ENCODE measurements around the gene MOSPD3.
A peak's percentile ranks its signal among the peaks of the same experiment; 100 is the strongest.

MOSPD3 gene

DNA sequence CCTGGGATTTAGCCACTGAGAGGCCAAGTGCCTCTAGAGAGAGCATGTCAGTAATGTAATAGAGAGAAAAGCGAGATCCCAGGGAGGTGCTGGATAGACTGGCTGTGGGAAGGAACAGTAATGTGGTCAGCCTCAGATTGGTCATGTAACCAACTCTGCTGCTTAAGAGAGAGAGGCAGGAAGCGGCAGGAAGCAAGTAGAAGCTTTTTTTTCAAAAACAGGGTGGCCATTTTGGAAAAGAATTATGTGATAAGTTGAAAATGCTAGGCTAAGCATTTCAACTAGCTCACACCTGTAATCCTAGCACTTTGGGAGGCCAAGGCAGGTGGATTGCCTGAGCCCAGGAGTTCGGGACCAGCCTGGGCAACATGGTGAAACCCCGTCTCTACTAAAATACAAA, 13.9 kb upstream of the MOSPD3 start:
- DNase-seq (ENCODE audit: low read depth) = no peak
- H3K4me3 ChIP-seq (ENCODE audit: low read depth, low read length) = no peak overlapping the region
- TF ChIP-seq, protein P1, sequence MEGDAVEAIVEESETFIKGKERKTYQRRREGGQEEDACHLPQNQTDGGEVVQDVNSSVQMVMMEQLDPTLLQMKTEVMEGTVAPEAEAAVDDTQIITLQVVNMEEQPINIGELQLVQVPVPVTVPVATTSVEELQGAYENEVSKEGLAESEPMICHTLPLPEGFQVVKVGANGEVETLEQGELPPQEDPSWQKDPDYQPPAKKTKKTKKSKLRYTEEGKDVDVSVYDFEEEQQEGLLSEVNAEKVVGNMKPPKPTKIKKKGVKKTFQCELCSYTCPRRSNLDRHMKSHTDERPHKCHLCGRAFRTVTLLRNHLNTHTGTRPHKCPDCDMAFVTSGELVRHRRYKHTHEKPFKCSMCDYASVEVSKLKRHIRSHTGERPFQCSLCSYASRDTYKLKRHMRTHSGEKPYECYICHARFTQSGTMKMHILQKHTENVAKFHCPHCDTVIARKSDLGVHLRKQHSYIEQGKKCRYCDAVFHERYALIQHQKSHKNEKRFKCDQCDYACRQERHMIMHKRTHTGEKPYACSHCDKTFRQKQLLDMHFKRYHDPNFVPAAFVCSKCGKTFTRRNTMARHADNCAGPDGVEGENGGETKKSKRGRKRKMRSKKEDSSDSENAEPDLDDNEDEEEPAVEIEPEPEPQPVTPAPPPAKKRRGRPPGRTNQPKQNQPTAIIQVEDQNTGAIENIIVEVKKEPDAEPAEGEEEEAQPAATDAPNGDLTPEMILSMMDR (IDR thresholded peaks at IDR 0.05; ENCODE audit: low read depth, low read length, missing control alignments) = no peak

DNA sequence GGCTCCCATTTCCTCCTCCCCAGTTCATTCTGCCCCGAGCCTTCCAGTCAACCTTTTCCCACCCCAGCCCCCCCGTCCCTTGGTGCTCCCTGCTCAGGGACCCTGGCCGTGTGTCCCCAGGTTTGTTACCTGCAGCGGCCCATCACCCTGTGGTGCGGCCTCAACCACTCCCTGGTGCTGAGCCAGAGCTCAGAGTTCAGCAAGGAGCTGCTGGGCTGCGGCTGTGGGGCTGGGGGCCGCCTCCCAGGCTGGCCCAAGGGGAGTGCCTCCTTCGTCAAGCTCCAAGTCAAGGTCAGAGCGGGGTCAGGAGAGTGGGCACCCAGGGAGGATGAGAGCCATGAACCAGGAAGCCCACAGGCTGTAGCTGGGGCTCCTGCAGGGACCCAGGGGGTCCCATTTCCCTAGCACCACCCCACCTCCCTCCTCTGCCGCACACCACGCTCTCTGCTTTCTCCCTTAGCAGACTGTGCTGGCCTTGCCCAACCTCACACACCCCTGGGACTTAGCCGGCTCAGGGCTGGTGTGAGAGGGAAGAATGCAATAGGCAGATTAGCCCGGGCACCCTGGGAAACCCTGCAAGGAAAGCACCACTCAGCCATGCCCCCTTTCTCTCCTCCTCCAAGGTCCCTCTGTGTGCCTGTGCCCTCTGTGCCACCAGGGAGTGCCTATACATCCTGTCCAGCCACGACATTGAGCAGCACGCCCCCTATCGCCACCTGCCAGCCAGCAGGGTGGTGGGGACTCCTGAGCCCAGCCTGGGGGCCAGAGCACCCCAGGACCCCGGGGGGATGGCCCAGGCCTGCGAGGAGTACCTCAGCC, 12.2 kb upstream of the MOSPD3 start:
- no peak overlapping the region for H3K4me3 ChIP-seq (ENCODE audit: low read depth, low read length)
- no peak for DNase-seq (ENCODE audit: low read depth)
- TF ChIP-seq, protein P1 (IDR thresholded peaks at IDR 0.05; ENCODE audit: low read depth, low read length, missing control alignments) = peak; percentile 33

DNA sequence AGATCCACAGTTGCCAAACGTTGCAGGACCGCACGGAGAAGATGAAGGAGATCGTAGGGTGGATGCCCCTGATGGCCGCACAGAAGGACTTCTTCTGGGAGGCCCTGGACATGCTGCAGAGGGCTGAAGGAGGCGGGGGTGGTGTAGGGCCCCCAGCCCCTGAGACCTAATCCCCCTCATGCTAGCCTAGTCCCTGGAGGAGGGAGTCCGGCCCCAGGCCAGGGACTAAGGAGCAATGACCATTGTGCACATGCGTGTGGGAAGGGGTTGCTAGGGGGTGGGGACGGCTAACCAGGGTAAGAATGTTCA, 11.7 kb upstream of the MOSPD3 start:
- TF ChIP-seq, protein P1 (IDR thresholded peaks at IDR 0.05; ENCODE audit: low read depth, low read length, missing control alignments) = no peak
- DNase-seq (ENCODE audit: low read depth) = no peak
- H3K4me3 ChIP-seq (ENCODE audit: low read depth, low read length) = no peak overlapping the region

DNA sequence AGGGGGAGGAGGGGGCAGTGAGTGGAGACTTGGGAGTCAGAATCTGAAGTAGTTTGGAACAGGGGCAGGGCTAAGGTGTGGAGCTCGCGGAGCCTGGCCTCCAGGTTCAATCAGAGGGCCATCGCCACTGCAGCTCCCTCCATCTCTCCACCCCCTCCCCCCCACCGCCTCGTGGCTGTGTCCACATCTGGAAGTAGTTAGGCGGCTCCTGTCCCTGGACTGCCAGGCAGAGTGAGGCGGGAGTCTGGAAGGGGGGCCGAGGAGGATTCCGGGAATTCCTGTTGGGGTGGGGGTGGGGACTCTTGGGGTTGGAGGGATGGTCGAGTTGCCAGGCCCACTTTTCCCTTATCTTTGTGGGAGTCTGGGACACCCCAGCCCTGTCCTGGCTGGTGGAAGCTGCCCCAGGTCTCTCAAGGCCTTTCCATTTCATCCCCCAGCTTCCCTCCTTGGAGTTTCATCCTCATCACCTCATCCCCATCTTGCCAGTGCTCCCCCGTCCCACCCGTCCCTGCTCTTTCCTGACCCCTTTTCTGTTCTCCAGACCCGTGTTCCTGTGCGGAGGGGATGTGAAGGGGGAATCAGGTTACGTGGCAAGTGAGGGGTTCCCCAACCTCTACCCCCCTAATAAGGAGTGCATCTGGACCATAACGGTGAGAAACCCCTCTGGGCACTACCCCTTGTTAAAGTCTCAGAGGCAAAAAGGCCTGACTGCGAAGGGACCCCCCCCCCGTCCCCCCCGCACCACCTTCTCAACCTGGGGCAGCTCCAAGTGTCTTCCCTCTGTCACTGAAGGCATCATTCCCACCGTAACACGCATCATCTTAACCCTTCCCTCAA, 9.2 kb upstream of the MOSPD3 start:
- DNase-seq (ENCODE audit: low read depth) = no peak
- no peak overlapping the region for H3K4me3 ChIP-seq (ENCODE audit: low read depth, low read length)
- TF ChIP-seq, protein P1 (IDR thresholded peaks at IDR 0.05; ENCODE audit: low read depth, low read length, missing control alignments) = no peak

DNA sequence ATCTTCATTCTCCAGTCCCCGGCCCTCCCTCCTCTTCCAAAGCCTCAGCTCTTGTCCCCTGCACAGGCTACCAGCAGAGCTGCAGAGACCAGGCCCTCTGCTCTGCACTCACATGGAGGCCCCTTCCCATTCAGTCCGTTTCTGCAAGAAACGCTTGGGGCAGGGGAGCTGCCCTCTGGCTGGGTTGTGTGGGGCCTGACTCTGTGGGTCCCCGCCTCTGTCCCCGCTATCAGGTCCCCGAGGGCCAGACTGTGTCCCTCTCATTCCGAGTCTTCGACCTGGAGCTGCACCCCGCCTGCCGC, 8.7 kb upstream of the MOSPD3 start:
- TF ChIP-seq, protein P1 (IDR thresholded peaks at IDR 0.05; ENCODE audit: low read depth, low read length, missing control alignments) = no peak
- DNase-seq (ENCODE audit: low read depth) = no peak
- H3K4me3 ChIP-seq (ENCODE audit: low read depth, low read length) = peak overlapping the region; percentile 35

DNA sequence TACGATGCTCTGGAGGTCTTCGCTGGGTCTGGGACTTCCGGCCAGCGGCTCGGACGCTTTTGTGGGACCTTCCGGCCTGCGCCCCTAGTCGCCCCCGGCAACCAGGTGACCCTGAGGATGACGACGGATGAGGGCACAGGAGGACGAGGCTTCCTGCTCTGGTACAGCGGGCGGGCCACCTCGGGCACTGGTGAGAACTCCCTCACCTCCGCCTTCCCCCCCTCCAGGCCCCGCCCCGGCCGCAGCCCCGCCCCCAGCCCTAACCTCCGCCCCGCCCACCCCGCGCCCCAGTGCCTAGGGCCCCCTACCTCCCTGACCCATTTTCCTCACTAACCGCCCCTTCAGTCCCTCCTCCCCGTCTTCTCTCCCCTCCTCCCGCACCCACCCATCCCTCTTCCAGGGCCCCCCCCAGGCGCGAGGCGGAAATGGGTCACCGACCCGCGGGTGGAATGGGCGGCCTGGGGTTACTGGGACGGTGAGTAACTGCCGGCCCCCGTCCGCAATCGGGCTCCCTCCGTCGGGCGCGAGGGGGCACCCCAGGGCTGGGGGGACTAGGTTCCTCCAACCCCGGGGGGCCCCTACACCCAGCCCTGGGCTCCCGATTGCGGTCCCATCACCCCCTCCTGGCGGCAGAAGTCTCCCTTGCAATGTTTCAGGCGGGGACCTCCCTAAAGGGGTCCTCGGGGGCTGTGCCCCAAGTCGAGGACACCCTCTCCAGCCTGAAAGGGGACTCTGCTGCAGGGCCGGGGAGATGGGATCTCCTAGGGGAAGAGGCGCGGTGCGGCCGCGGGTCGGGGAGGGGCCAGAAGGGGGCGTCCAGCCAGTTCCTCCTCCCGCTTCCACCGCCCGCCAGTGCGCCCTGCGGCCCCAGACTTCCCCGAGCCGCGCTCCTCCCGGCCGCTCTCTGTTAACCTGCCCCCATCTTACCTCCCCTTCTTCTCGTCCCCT, 8.0 kb upstream of the MOSPD3 start:
- peak overlapping the region; percentile 67 for H3K4me3 ChIP-seq (ENCODE audit: low read depth, low read length)
- TF ChIP-seq, protein P1 (IDR thresholded peaks at IDR 0.05; ENCODE audit: low read depth, low read length, missing control alignments) = peak; percentile 44
- no peak for DNase-seq (ENCODE audit: low read depth)
